ENCODE results near the gene ARL3.

ARL3 gene

DNA sequence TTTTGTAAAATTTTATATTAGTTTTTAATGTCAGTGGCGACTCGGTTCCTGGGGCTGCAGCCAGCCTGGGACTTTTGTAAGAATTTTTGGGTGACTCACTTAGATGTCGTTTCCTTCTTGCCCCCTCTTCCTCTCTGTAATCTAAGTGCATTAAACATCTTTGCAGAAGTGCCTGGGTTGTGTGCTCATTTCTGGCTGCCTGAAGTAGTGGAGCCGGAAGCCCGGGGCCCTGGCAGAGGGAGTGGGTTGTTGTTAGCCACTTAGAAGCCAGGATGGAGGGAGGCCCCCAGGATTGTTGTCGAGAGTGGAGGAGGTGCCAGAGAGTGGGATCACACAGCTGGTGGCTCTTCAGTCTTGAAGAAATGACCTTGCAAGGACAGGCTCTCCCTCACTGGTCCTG lies 80.9 kb downstream of the ARL3 start:
- no peak for DNase-seq

DNA sequence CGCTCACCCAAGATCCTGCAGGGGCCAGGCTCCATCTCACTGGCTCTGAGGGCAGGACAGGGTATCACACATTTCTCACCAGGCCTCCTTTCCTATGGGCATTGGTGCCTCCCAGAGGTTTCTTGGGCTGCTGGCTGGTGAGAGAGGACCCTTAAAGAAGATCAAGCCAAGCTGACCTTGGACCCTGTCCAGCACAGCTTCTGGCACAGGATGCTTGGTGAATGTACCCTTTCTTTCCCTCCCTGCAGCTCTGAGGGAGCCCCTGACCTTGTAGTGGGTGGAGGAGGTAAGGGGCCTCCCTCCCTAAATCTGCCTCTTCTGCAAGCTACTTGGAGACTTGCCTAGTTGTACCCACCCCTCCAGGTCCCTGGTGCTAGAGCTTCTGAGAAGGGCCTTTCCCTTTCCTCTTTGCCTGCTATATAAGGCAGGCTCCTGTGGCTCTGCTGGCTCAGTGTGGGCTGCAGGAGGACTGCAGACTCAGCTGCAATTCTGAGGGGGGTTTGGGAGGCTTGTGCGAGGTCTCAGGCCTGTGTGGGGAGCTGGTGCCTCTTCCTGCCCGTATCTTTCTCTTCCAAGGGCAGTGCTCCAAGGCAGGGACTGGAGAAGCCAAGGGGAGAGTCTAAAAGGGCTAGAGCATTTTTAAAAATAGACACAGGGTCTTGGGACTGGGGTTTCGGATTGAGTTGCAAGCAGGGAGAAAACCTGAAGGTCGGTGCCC lies 81.6 kb downstream of the ARL3 start:
- no peak for DNase-seq

DNA sequence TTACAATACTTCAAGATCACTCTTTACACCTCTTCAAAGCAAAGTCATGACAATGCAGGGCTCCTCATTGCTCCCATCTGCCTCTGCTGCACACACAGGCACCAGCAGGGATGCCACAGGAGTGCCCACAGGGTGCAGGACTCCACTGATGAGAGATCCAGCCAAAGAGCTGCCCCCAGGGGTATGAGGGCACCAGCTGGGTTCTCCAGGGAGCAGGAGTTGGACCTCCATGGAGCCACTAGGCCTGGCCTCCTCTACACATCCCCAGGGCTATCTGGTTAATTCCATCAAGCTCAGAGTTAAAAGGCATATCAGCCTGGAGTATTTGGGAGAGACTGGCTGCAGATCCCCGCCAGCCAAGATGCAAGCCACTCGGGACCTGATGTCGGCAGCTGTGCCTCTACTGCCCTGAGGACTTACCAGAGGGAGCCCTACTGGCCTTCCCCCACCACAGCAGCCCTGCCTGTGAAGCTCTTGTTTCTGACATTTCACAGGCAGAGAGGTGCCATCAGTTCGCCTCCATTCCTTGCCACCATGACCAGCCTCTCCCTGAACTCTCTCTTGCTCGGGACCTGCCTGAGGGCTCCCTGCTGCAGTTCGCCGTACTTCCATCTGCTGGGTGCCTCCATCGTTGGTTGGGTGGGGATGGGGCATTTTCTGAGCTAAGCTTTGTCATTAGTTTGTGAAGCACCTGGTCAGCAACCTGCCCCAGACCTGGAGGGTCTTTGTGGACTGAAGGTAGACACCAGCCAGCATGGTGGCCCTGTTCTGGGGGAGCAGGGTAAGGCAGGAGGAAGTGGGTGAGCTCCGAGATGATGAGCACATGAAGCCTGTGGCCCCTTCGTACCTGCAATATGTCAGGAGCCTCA lies 82.4 kb downstream of the ARL3 start:
- DNase-seq, result no peak

DNA sequence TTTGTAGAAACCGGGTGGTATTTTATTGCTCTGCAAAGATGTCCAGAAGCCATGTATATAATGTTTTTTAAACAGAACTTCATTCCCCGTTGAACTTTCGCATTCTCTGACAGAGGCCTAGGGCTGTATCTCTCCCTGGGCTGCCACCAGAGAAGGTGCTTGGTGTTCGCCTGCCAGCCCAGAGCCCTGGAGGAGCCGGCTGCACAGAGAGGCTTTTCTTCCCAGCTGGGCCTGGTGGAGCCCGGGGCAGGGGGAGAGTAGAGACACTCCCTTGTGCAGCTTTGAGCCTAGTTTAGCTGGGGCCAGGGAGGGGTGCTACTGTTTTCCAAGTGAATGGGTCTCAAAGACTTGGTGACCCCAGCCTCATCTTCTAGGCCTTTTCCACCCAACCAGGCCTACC lies 83.5 kb downstream of the ARL3 start:
- DNase-seq, result no peak

DNA sequence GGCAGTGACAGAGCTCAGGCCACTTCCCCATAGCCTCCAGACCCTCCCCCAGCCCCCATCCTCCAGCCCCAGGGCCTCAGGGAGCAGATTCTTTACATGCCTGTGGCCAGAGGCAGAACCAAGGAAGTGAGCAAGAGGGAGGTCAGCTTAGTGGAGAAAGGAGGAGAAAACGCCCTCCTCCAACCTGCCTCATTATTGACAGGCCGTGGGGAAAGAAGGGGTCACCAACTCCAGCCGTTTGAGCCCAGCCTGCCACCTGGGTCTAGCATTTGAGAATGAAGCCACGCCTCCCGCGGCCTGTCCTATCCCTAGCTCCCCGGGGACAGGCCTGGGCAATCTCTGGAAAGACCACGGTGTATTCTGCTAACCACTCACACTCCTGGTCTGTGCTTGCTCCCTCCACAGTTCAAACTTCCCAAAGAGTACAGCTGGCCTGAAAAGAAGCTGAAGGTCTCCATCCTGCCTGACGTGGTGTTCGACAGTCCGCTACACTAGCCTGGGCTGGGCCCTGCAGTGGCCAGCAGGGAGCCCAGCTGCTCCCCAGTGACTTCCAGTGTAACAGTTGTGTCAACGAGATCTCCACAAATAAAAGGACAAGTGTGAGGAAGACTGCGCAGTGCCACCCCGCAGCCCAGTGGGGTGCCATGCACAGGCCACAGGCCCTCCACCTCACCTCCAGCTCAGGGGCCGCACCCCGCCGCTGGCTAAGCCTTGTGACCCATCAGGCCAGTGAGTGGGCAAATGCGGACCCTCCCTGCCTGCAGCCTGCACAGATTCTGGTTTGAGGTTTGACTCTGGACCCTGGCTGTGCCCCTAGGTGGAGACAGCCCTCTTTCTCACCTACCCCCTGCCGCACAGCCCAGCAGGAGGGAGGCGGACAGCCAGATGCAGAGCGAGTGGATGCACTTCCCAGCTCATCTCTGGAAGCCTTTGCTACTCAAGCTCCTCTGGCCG lies 84.3 kb downstream of the ARL3 start:
- no peak for DNase-seq

DNA sequence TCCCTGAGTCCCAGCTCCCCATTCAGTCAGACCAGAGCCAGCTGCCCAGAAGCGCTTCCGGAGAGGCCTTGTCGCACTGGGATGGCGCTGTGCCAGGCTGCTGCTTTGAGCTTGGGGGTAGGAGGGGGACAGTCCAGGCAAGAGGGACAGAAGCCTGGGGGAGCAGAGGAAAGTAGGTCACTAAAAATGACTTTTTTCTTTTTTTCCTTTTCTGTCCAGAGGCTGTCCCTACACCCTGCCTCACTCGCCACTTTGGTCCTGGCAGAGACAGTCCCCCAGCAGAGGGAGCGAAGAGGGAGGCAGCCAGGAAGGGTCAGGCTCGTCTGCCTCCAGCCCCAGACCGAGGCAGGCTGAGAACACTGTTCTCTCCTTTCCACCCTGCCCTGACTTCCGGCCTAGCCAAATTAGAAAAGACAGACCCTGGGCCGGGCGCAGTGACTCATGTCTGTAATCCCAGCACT lies 85.7 kb downstream of the ARL3 start:
- no peak for DNase-seq

DNA sequence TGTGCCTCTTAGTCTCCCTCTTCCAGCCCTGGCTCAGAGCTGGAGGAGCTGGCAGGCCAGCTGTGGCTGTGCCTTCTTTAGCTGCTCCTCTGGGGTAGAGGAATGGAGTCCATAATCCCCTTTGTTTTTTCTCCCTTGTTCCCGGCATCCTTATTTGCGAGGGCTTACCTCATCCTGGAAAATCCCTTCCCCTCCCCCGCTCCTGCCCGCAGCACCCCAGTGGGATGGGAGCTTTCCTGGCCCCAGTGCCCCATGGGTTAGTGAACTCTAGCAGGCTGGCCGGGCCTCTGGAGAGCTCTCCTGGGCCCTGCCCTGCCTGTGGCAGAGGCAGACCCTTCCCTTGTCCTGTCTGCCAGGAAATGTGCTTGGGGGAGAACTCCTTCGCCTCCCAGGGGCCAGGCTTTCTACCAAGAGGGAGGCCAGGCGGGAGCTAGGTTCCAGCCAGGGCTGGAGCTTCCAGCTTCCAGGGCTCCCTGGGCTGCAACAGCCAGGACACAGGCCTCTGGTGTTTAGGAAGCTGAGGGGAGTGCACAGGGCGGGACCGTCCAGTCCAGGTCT lies 86.4 kb downstream of the ARL3 start:
- no peak for DNase-seq

DNA sequence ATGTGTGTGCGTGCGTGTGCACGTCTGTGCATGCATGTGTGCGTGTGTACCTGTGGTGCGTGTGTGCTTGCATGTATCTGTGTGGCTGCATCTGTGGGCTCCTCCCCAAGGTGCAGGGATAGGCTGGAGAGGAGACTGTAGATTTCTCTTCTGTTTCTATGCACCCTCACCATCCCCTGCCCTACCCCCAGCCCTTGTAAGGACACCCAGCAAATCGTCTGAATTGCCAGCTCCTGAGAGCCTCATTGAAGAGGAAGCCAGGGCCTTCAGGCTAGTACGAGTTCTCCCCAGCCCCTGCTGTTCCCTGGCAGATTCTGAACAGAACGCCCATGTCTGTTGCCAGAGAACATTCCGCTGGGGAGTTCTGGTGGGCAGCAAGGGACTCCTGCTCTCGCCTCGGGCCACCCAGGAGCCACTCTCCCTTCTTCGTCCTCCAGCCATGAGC lies 86.9 kb downstream of the ARL3 start:
- no peak for DNase-seq

DNA sequence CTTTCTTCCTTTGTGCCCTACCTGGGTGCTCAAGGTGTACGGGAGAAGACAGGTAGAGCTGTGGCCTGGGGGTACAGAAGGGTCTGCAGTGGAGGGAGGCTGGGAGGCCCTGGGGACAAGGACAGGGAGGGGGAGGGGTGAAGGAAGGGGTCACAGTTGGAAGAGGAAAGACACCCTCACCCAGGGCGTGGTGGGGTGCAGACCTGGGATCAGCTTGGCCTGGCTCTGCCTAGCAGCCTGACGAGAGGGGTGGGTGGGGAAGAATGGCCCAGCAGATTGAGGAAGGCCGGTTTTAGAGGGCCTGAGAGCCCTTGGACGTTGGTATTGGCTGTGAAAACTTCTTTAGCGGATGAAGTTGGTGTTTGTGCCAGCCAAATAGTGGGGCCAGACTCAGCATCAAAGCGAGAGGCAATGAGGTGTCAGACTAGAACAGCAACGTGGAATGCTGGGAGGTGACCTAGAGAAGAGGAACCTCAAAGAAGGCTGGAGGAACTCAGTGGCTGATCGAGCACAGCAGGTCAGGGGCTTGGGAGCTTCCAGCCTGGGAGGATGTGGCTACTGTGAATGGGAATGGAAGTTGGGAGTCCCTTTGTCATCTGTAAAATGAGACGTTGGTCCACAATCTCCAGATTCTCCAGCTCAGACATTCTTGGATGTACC lies 88.0 kb downstream of the ARL3 start:
- no peak for DNase-seq

DNA sequence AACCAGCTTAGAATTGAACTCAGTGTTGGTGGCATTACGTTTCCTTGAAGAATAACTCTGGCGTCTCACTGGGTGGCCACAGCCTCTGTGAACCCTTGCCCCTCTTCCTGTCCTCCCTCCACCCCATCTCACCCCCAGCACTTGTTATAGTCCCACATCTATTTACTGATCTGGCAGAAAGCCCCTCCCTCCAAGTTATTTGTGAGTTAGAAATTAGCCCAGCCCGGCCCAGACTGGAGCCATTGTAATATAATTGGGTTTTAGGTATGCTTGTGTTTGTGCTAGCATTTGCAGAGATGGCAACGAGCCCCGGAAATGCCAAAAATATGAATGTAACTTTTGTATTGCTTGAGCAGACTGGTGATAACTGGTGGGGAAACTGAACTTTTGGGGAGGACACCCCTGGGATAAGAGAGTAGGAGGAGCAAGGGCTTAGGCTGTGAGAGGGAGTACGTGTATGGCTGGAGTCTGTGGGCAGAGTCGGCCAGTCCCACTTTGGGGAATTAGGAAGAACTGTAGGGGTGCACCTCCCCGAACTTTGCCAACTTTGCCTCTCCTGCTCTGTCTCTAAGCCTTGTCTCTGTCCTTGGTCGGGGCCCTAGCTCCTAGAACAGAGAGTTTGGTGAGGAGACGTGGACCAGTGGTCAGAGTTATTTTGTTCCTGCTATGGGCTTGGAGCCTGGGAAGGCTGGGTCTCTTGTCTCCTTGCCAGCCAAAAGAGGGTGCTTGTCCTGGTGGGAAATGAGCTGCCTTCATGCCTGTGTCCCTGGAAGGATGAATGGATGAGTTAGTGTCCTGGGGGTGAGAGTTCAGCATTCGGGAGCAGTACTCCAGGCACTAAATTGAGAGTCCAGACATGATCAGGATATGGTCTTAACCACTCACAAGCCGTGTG lies 89.2 kb downstream of the ARL3 start:
- DNase-seq, result no peak

DNA sequence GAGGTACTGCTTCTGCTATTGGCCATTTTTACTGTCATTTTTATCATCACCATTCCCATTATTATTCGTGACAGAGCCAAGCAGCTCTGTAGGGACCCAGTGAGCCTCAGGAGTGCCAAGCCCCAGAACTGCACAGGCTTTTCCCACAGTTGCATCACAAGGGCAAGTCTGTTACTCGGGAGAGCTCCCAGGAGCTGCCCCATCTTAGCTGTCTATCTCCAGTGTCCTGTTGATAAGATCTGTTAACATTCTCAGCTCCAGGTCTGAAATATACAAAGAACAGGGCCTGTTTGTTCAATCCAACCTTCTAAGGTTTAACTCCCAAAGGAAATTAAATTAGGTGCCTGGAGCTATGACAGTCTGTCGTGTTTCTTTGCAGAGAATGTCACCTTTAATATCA lies 90.1 kb downstream of the ARL3 start:
- no peak for DNase-seq

Data from KG1 (cell line).